Stimulated activated CD4-positive, alpha-beta T cell treated with anti-CD3 and anti-CD28 coated beads, Interleukin-12 subunit alpha, Interleukin-12 subunit beta, amount 100 ng/mL, for 4 hours (primary cell): ENCODE results near the gene ANO2.
"Not testable (repeated sequence)": the region's sequence is repeated elsewhere in the genome, so short reads cannot be mapped to it uniquely, and the experiment has no call there.

Experiments
- DNase-seq: peaks from one replicate; pipeline ENCODE4 v3.0.0-alpha.2; 2020

The ANO2 gene

DNA sequence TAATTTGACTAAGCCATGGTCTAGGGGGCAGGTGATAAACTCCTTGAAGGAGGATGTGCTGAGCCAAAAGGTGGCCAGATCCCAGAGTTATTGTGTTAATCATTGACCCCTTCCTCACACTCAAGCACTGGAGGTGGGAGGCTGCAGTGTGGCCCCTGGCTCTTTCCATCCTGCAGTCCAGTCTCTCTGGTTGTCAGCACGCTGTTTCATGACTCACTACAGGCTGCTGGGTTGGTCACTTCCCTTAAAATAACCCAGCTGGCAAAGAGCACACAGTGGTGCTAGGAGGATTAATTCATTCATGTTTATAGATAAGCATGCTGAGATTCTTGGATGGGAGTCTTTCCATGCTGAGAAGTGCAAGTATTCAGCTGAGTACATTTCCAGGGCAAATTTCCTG, 228.9 kb downstream of the ANO2 start:
- DNase-seq = no peak

- no peak for DNase-seq
Measured at GRCh38 chr12:5715021-5715420, 230.0 kb downstream of the ANO2 start.

DNA sequence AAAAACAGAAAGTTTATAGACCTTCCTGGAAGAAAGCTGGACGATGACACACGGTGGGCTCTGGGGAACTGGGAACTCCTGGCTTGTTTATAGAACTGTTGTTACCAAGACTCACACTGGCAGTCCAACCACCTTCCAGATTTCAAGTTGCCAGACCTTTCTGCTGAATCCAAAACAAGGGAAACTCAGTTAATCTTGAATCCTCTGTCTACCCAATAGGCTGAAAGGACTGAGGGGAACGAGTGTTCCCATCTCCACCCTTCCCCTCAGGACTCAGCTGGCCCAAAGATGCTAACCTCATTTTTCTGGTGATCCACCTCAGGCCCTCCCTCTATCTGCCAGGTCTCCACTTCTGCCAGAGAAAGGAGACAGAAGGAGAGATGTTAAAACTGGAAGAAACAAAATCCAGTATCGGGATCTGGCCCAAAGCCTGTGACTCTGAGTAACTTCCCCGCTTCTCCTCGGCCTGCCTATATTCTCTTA, 231.4 kb downstream of the ANO2 start:
- no peak for DNase-seq

DNA sequence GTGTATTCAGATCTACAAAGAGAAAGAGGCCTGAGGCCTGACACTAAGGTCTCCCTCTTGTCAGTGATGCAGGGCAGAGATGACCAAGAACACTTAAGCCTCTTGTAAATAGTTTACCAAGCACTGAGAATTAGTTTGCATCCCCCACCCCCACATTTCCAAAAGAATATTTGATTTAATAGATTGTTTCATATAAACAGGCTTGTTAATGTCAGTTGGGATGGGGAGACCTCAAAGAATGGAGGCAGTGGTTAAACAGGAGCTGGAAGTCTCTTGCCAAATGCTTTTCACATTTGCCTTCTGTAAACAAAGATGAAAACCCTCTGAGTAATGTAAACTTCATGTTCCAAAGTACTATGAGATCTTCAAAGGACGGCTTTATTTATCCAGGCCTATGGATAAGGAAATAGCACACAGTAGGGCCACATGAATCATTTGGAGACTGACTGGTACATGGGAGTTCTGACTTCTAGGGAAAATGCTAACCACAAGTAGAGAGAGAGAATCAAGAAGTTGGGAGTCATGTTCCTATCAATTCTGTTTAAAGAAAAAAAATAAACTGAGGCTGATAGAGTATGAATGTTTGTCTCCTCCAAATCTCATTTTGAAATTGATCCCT, 234.7 kb downstream of the ANO2 start:
- no peak for DNase-seq

- no peak for DNase-seq
Measured at GRCh38 chr12:5708371-5708770, 236.7 kb downstream of the ANO2 start.

DNA sequence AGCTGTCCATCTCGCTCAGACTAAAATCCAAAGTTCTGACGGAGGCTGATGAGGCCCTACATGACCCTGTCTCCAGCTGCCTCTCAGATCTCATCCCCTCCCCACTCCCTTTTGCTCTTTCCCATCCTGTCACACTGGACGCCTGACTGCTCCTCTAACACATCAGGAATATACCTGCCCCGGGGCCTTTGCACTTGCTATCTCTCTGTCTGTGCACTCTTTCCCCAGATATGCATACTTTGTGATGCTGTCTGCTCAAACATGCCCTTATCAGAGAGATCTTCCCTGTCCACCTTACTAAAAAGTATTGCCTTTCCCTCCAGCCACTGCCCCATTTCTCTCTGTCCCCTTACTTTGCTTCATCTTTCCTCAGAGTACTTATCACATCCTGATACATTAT, 238.8 kb downstream of the ANO2 start:
- no peak for DNase-seq

DNA sequence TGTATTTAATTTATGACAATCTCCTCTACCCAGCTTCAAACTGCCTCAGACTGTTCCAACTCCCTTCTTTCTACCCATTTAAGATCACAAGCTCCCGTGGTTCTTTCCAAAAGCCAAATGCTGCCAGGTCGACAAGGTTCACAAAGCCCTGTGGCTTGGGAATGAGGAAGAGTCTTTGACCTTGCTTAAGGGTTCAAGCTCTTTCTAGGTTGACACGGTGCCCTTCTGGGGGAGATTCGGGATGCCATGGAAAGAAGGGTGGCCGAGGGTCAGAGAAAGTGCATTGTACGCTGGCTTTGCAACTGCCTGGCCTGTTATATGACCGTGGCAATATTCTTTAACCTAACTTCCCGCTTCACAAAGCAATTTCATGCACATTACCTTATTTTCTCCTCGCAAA, 239.3 kb downstream of the ANO2 start:
- DNase-seq = no peak

DNA sequence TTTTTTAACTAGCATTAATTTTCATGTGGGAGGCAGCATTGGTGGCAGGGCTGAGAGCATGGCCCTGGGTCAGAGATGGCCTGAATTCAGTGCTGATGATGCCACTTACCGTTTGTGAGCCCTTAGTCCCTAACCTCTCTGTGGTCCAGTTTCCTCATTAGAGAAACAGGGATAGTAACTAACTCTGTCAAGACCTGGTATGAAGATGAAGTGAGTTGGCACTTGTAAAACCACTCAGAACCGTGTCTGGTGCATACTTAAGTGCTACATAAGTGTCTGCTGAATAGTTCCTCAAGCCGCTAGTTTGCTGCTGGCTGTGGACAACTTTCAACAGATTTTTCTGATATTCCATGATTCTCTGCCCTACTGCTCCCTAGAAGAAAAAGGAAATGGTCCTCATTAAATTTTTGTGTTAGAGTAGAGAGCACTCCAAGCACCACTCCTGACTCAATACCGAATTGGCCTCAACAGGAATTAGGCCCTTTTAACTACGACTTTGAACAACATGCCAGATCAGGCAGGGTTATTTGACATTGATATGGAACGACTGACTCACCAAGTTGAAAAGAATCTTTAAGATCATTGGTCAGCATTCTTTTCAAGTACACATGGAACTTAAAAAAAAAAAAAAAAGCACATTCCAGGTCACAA, 250.2 kb downstream of the ANO2 start:
- no peak for DNase-seq

DNA sequence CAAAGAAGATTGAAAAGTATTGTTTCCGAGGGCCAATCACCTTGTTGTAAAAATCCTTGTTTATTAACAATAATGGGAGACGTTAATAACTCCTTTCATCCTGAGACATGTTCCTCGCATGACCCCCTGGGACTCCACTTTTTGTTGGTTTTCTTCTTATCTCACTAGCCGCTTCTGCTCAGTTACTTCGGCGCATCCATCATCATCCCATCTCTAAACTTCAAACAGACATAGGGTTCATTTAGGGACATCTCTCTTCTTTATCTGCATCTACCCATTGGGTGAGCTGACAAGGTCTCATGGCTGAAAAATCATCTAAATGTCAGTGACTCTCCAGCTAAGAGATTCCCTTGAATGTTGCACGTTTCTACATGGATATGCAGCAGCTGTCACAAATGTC, 252.2 kb downstream of the ANO2 start:
- no peak for DNase-seq

DNA sequence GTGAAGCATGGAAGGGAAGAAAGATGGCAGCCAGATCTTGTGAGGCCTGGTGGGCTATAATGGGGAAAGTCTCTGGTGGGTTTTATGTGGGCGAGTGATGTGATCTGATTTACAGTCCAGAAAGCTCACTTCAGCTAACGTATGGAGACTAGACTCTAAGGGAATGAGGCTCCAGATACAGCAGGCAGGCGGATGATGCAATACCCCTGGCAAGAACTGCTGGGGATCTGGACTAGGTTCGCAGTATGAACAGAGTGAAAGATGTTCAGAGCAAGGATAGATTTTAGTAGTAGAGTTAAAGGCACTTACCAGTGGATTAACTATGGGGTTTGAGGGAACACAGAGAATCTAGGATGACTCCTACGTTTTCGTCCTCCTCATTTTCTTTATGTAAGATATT, 253.1 kb downstream of the ANO2 start:
- no peak for DNase-seq

DNA sequence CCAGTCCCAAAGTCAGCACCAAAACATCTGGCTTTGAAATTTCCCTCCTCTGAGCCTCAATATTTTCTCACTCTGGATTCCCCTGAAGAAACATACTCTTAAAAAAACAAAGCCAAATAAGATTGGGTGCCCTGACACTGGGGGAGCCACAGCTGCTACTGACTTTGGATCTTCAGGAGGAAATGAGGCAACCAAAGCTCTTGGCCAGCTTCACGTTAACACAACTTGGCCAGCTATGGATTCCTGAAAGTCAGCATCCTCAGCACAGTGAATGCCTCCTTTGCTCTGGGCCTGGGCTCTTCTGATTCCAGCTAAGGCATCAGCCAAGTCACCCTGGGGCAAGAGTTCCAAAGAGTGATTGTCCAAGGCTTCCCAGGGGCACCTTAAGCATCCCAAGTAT, 254.8 kb downstream of the ANO2 start:
- no peak for DNase-seq

GRCh38 chr12:5689773-5690172, 255.3 kb downstream of the ANO2 start:
- DNase-seq = no peak

DNA sequence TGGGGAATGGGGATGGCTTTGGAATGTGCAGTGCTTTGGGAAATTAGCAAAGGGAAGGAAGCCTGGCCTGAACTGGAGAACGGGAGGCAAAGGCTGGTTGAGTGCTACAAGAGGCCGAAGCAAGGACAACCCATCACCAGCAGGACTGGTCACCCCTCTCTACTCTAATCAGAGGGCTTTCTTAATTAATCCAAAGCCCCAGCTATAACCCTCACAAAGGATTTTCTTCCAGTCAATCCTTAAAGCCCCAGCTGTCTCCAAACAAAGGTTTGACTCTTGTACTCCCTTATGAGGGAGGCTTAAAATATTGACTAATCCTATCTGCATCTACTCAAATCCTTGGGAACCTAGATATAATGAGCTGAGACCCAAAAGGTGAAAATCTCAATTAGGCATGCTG, 256.8 kb downstream of the ANO2 start:
- no peak for DNase-seq

DNA sequence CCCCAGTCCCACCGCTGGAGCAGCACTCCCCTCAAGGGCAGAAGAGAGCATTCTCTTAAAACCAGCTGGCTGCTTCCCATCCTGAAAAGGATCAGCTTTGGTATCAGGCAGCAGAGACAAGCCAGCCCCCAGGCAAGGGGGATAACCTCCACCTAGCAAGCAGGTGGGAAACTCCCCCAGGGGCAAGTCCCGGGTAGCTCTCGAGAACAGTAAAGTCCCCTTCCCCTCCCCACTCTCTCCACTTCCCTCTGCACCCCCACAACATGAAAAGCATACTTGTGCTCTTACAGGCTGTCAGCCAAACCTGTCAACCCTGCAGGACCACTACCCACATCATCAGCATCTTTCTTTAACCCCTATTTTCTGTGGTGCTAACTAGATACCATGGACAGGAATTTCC, 259.1 kb downstream of the ANO2 start:
- DNase-seq = no peak

DNA sequence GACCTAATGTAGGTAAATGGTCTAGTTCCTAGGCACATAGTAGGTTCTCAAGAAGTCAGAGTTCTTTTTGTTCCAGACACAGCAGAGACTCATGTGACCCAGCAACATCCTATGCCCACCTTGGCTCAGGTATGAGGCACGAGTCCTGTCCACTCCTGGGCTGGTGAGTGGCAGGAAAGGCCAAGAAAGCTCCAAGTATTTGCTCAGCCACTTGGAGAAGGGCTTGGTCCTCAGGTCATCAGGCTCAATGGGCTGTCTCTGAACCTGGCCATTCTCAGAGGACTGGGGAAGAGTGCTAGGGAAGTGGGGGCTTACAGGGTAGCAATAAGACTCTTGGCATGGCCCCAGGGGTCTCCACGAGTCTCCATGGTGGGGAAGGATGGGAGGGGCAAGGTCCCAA, 260.1 kb downstream of the ANO2 start:
- no peak for DNase-seq

DNA sequence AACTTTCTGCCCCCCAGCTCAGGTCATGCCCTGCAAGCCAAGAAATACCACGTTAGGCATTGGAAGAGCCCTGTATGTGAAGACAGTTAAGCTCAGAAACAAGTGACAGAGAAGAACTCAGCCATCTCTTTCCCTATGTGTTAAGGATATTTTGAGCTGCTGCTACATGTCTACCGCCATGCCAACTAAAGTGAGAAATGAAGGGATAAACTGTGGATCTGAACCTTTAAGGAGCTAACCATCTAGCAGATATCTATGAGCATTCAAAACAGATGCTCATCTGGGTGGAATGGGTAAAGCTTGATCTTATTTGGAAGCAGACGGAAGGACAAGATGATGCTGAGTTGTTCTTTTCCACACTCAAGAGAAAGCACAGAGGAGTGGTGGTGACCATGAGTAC, 262.5 kb downstream of the ANO2 start:
- DNase-seq = no peak

DNA sequence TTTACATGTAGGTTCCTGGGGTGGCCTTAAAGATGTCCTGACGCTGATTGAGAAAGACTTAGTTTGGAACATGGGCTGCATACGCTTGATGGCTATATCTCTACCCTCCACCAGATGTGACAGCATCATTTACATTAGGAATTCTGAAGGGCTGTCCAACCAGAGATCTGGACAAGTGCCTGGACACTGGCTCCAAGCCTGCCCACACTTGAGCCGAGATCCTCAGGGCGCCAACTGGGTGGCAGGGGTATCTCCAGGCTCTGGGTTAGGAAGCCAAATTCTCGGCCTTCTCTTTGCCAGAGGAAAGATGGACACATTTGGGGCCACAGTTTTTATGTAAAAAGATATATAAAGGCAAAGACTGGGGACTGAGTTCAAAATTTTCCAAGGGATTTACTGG, 266.9 kb downstream of the ANO2 start:
- DNase-seq = no peak

- DNase-seq = not testable (repeated sequence)
Measured at GRCh38 chr12:5669624-5670023, 275.4 kb downstream of the ANO2 start.

GRCh38 chr12:5665615-5666014, 279.4 kb downstream of the ANO2 start:
- no peak for DNase-seq

DNA sequence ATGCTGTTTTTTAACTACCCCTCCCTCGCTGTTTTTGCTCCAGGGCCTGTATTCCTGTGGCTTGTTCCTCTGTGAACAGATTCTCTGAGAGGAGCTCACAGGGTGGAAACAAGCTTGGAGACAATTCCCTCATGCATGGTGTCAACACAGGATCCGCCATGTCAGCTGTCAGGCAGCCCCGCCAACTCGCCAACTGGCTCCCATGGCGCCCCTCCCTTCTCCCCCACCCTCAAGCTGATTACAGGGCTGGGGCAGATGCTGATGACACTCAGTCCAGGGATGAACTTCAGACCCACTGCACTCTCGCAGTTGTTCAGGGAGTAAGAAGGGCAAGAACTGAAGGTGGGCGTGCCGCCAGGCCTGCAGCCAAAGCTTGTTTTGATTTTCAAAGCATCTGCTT, 283.2 kb downstream of the ANO2 start:
- DNase-seq = no peak

GRCh38 chr12:5660238-5660637, 284.8 kb downstream of the ANO2 start:
- no peak for DNase-seq

- not testable (repeated sequence) for DNase-seq
Measured at GRCh38 chr12:5658339-5658941, 286.6 kb downstream of the ANO2 start.

DNA sequence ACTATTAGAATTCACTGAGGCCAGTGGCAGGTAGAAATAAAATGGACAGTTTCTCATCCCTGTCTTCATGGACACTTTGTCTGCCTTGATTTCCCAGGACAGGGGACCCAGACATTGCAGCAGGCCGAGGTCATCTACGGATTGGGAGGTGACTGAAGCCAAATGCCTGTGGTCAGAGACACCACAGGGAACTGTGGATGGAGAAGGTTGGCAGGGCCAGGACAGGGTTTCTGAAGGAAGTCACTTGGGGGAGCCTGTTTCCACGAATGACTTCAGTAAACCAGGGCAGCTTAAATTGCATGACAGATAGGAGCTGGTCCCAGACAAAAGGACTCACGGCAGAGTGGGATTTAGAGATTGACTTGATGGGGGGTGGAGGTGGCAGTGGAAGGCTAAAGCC, 288.2 kb downstream of the ANO2 start:
- DNase-seq = no peak

GRCh38 chr12:5655120-5655519, 289.9 kb downstream of the ANO2 start:
- DNase-seq = no peak

- DNase-seq = no peak
Measured at GRCh38 chr12:5654019-5654418, 291.0 kb downstream of the ANO2 start.
